GM18907 (cell line): ENCODE measurements around the gene RAPGEF1.

Source experiments
- ATAC-seq: cut with Tn5 transposase; IDR thresholded peaks from one replicate; pipeline ENCODE4 v1.9.1; 2021; ENCODE audit warnings: mild to moderate bottlenecking, moderate library complexity; ENCODE audit not compliant: unreplicated experiment

The RAPGEF1 gene

GRCh38 chr9:131545786-131546335 is 194.0 kb downstream of the RAPGEF1 start:
- ATAC-seq, result no peak

GRCh38 chr9:131545003-131545785 is 194.7 kb downstream of the RAPGEF1 start, which contains the start of gene PRRT1B:
PRRT1B (plus strand) TSS chr9:131545523; CDS start chr9:131545616, 93 bp downstream.
- ATAC-seq, result no peak

- no peak for ATAC-seq
Measured at GRCh38 chr9:131543141-131543540, 196.7 kb downstream of the RAPGEF1 start.

GRCh38 chr9:131539223-131539923 is 200.5 kb downstream of the RAPGEF1 start:
- ATAC-seq, result no peak

GRCh38 chr9:131537946-131538345 is 201.9 kb downstream of the RAPGEF1 start:
- no peak for ATAC-seq

- no peak for ATAC-seq
Measured at GRCh38 chr9:131534721-131535237, 205.1 kb downstream of the RAPGEF1 start.

- ATAC-seq, result peak; percentile 75
Measured at GRCh38 chr9:131530920-131531832, 208.7 kb downstream of the RAPGEF1 start, which contains the start of gene UCK1. UCK1 (minus strand) TSS chr9:131531263; CDS start chr9:131531174, 89 bp downstream.

- peak; percentile 4 for ATAC-seq
Measured at GRCh38 chr9:131530546-131530919, 209.3 kb downstream of the RAPGEF1 start.

GRCh38 chr9:131529597-131530545 is 210.0 kb downstream of the RAPGEF1 start:
- no peak for ATAC-seq

GRCh38 chr9:131528886-131529505 is 210.9 kb downstream of the RAPGEF1 start:
- no peak for ATAC-seq

- ATAC-seq, result no peak
Measured at GRCh38 chr9:131528186-131528585, 211.7 kb downstream of the RAPGEF1 start.
